ENCODE data around the gene PTPRD.

DNA sequence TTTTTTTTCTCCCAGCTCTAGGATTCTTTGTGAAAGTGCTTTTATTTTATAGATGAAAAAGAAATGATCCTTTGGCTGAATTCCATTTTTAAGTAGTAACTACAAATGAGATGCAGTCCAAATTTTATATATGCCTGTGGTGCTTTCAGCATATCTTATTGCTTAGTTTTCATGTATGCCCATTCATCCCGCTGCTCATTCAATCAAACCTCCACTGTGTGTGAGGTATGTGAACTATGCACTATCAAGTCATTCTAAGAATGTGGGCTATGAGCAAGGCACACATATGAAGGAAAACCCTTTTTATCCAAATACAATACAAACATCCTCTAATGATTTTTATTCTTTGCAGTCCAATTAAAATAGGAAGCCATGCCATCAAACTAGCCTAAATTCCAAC lies 1744.2 kb downstream of the PTPRD start:
- TF ChIP-seq, protein P1, sequence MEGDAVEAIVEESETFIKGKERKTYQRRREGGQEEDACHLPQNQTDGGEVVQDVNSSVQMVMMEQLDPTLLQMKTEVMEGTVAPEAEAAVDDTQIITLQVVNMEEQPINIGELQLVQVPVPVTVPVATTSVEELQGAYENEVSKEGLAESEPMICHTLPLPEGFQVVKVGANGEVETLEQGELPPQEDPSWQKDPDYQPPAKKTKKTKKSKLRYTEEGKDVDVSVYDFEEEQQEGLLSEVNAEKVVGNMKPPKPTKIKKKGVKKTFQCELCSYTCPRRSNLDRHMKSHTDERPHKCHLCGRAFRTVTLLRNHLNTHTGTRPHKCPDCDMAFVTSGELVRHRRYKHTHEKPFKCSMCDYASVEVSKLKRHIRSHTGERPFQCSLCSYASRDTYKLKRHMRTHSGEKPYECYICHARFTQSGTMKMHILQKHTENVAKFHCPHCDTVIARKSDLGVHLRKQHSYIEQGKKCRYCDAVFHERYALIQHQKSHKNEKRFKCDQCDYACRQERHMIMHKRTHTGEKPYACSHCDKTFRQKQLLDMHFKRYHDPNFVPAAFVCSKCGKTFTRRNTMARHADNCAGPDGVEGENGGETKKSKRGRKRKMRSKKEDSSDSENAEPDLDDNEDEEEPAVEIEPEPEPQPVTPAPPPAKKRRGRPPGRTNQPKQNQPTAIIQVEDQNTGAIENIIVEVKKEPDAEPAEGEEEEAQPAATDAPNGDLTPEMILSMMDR (IDR thresholded peaks at IDR 0.05): no peak
- TF ChIP-seq EP300 (IDR thresholded peaks at IDR 0.05) (no peak), POLR2A (IDR thresholded peaks at IDR 0.05) (no peak)

Measured in ovary (tissue), 3 donors.